ENCODE results near the gene PLB1.

GRCh38 chr2:28463211-28463816 is 32.5 kb upstream of the PLB1 start:
- no peak for TF ChIP-seq EZH2 (IDR thresholded peaks at IDR 0.05; ENCODE audit: borderline replicate concordance, insufficient read depth, low read length, poor library complexity, severe bottlenecking)
- TF ChIP-seq CTCF (IDR thresholded peaks at IDR 0.05; ENCODE audit: poor library complexity, severe bottlenecking), result no peak
- no peak for TF ChIP-seq EP300 (conservative IDR thresholded peaks at IDR 0.05; ENCODE audit: poor library complexity, severe bottlenecking)
- TF ChIP-seq POLR2AphosphoS5 (IDR thresholded peaks at IDR 0.05), result no peak
- TF ChIP-seq RAD21 (conservative IDR thresholded peaks at IDR 0.05), result no peak
- TF ChIP-seq SMC3 (conservative IDR thresholded peaks at IDR 0.05; ENCODE audit: poor library complexity), result no peak
- no peak for TF ChIP-seq REST (IDR thresholded peaks at IDR 0.05; ENCODE audit: borderline replicate concordance)

Measured in neural cell (in vitro differentiated cells).